Renal cortex interstitium (tissue), 15 donors: Measurements from ENCODE around the gene ZNF287. TPM values are rescaled to one million over a fixed set of nuclear protein-coding genes. Genes with fewer than 3 reads are reported as not detected.
A peak's percentile ranks its signal among the peaks of the same experiment; 100 is the strongest.

Experiments used
- DNase-seq, 11 donors: peaks; one replicate each; pipeline ENCODE4 v3.0.0-alpha.2; 2013; ENCODE audit warnings: low read depth in 9 of 11, low spot score in 4 of 11; ENCODE audit errors: extremely low read depth in 1 of 11
- long read RNA-seq, 16 experiments: transcript quantifications; one replicate each; lab custom pipeline, GENCODE V29; 2026
- polyA plus RNA-seq, 3 donors: library from polyadenylated mRNA; unstranded; fragments of 120-200 nt; gene quantifications; one replicate each; pipeline ENCODE4 v1.2.1, GENCODE V29; 2013; ENCODE audit not compliant: insufficient read length in 3 of 3

The ZNF287 gene
- polyA plus RNA-seq, result 10 to 100 TPM in 1 of 3 donors, 1 to 10 TPM in 2; 8.6 to 10.0 (median 9.9) TPM
- long read RNA-seq, donor 1, partial matches to known transcripts, result 0 of 1 reads
- long read RNA-seq, donor 1, other reads (novel, unspliced or antisense), result 0 of 1 reads
- long read RNA-seq, donor 2, partial matches to known transcripts, result 0 of 2 reads
- long read RNA-seq, donor 2, other reads (novel, unspliced or antisense), result 0 of 2 reads
- long read RNA-seq, donor 3, partial matches to known transcripts, result 5 of 8 reads
- long read RNA-seq, donor 3, other reads (novel, unspliced or antisense), result 0 of 8 reads
- long read RNA-seq, donor 4, partial matches to known transcripts, result 0 of 3 reads
- long read RNA-seq, donor 4, other reads (novel, unspliced or antisense), result 0 of 3 reads
- long read RNA-seq, donor 5, result 0 reads
- long read RNA-seq, donor 6, partial matches to known transcripts, result 0 of 3 reads
- long read RNA-seq, donor 6, other reads (novel, unspliced or antisense), result 0 of 3 reads
- long read RNA-seq, donor 7, partial matches to known transcripts, result 0 of 4 reads
- long read RNA-seq, donor 7, other reads (novel, unspliced or antisense), result 0 of 4 reads
- long read RNA-seq, donor 8, result 0 reads
- long read RNA-seq, donor 9, partial matches to known transcripts, result 0 of 2 reads
- long read RNA-seq, donor 9, other reads (novel, unspliced or antisense), result 0 of 2 reads
- long read RNA-seq, donor 10, partial matches to known transcripts, result 0 of 1 reads
- long read RNA-seq, donor 10, other reads (novel, unspliced or antisense), result 0 of 1 reads
- long read RNA-seq, donor 11, result 0 reads
- long read RNA-seq, donor 12, result 0 reads
- long read RNA-seq, donor 13, result 0 reads
- long read RNA-seq, donor 14, partial matches to known transcripts, result 0 of 2 reads
- long read RNA-seq, donor 14, other reads (novel, unspliced or antisense), result 0 of 2 reads
- long read RNA-seq, donor 15, partial matches to known transcripts, result 0 of 1 reads
- long read RNA-seq, donor 15, other reads (novel, unspliced or antisense), result 0 of 1 reads
- long read RNA-seq, donor 16, transcript ZNF287-202 (6 exons, 3,208 nt), result major isoform, 9 of 15 reads
- long read RNA-seq, donor 16, partial matches to known transcripts, result 6 of 15 reads
- long read RNA-seq, donor 16, other reads (novel, unspliced or antisense), result 0 of 15 reads

DNA sequence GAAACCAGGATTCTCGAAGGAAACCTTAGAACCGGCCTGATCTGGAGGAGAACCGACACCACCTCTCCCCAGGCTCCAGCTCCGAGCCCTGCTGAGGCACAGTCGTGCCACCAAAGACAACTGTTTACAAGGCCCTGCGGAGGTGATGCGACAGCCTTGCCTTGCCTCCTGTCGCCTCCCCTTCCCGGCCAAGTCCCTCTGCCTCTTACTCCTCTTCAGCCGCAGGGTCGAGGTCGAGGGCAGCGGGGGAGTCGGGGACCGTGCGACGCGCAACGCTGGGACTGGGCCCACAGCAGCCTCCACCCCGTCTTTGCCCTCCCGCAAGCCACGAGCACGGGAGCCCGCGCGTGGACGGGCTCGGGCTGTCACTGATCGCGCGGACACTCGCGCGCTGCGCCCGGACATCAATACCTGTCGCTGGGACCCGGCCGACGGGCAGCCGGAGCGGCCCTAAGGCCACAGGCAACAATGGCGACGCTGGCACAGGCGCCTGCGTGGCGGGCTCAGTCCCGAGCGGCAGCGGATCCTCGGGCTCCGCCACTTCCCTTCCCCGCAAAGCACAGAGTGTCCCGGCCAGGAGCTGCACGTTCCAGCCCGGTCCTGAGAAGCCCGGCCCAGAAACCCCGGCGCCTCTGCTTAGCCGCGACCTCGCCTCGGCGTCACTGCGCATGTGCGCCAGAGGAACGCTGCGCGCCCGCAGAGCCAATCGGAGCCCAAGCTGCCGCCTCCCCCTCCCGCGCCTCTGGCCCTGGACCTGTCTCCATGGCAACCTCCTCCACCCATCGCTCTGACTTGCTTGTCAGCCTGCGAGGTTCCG, at the start of gene ZNF287:
TSS of gene ZNF287 (minus strand) at position 664 of the 817 bp plus-strand sequence. CDS start 1,473 bp downstream, outside the sequence.
- peak; percentile 71 to 90 (median 86) for DNase-seq

DNA sequence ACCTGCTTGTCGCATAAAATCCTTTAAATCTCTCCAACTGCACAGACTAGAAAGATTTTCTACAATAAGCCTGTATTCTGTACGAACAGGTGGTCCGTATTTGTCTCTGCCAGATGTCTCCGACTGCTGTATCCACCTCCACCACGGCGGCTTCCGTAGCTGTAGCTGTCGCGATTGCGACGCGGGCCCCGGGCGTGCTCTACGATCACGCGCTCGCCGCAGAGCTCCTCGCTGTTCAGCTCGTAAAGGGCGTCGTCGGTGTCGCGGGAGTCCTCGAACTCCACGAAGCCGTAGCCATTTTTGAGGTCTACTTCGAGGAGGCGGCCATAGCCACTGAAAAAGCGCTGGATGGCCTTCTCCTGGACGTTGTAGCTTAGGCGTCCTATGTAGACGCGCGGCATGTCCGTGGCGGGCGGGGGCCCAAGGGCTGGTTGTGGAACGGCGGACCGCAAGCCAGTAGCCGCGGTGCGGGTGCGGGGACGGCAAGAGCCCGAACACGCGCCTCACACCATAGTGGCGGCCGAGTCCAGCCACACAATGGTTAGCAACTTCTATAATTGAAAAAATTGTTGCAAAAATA, 48.6 kb upstream of the ZNF287 start:
- DNase-seq, result no peak

DNA sequence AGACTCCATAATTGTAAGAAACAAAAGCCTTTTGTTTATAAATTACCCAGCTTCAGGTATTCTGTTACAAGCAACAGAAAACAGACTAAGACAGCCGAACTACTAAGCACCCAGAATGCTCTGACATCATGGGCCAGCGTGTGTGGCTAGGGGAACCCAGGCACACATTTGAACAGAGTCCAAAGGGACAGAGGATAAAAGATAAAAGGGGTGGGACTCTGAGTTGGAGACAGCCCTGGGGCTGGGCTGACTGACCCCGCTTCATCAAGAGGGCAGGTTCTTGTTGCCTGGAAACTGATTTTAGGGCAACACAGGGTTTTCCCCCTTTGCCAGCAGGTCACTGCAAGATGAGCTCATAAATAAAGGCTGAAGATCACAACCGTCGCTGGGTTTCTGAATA, 30.5 kb upstream of the ZNF287 start:
- no peak for DNase-seq

DNA sequence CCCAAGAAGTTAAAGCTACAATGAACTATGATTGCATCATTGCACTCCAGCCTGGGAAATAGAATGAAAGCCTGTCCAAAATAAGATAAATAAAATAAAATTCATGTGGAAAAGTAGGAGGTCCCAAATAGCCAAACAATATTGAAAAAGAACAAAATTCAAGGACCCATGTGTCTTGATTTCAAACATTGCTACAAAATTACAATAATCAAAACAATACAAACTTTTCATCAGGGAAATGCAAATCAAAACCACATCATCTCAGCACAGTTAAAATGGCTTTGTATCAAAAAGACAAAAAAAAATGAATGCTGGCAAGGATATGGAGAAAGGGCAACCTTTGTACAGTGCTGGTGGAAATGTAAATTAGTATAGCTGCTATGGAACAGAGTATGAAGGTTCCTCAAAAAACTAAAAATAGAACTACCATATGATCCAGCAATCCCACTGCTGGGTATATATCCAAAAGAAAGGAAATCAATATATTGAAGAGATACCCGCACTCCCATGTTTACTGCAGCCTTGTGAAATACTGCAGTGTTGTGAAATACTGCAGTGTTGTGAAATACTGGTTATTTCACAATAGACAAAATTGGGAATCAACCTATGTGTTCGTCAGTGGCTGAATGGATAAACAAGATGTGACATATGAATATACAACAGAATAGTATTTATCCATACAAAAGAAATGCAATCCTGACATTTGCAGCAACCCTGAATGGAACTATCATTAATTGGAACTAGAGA, 24.5 kb upstream of the ZNF287 start:
- no peak for DNase-seq

DNA sequence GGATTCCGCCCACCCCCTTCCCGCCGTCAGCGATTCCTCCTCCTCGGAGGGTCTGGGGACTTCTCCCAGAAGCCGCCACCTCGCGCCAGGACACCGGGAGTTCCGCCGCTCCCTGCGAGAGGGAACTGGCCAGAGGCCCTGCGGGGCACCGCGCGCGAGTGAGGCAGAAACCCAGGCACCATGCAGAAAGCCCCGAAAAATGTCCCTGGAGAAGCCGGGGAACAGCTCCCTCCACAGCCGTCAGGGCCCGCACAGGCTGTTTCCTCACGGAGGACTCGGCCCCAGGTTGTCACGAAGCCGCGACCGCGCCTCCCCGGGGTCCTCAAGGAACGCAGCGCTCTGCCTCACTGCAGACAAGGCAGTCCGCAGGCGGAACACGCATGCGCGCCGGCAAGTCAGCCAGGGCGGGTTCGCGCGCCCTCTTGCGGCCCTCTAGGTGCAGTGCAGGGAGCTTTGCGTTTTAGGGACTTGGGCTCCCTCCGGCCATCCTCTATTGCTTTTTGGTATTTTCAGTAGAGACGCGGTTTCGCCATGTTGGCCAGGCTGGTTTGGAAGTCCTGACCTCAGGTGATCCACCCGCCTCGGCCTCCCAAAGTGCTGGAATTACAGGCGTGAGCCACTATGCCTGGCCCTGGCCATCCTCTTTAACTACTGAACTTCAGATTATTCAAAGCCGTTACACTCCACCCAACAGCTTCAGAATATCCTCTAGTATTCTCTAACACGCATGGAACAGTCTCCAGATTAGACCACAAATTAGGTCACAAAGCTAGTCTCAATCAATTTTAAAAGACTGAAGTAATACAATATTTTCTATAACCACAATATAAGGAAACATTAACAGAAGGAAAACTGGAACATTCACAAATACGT, 20.3 kb upstream of the ZNF287 start:
- DNase-seq, result peak; percentile 57 to 89 (median 84)

- DNase-seq, result no peak
Observed at GRCh38 chr17:16585796-16586195, 16.8 kb upstream of the ZNF287 start.

GRCh38 chr17:16584273-16584995, 15.4 kb upstream of the ZNF287 start:
- DNase-seq, result peak; percentile 65 to 92 (median 85)

- no peak for DNase-seq
Observed at GRCh38 chr17:16583781-16584180, 14.8 kb upstream of the ZNF287 start.

- DNase-seq, result no peak
Observed at GRCh38 chr17:16573466-16573865, 4.5 kb upstream of the ZNF287 start.

GRCh38 chr17:16569358-16569712, 331 bp upstream of the ZNF287 start:
- no peak for DNase-seq

GRCh38 chr17:16552637-16553045, 16.4 kb downstream of the ZNF287 start:
- DNase-seq, result no peak

GRCh38 chr17:16551878-16552636, 16.9 kb downstream of the ZNF287 start:
- DNase-seq, result no peak

- DNase-seq, result no peak
Observed at GRCh38 chr17:16537130-16537458, 31.9 kb downstream of the ZNF287 start.

GRCh38 chr17:16534236-16534635, 34.8 kb downstream of the ZNF287 start:
- no peak for DNase-seq

DNA sequence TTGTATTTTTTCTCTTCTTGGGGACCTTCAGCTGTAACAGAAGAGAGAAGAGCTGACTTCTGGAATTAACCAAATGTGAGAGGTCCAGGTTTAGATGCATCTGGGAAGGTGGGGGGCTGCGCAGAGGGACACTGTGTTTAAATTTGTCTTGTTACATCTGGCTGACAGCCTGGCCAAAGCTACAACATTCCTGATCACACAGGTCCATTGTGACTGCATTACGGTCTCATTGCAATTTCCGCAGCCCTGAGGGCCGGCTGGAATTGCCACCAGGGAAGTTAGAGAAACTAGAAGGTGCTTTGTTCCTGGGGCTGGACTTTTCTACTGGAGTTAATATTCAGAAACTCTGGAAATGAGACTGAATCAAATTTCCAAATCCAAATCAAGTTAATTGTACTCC, 39.1 kb downstream of the ZNF287 start:
- DNase-seq, result no peak

GRCh38 chr17:16527298-16527697, 41.7 kb downstream of the ZNF287 start:
- DNase-seq, result no peak
